T-helper 22 cell (primary cell): Measurements from ENCODE around the gene UPF1.

Experiments used
- DNase-seq: peaks from one replicate; pipeline ENCODE4 v3.0.0-alpha.2; 2020; ENCODE audit warnings: low read depth

Gene UPF1

DNA sequence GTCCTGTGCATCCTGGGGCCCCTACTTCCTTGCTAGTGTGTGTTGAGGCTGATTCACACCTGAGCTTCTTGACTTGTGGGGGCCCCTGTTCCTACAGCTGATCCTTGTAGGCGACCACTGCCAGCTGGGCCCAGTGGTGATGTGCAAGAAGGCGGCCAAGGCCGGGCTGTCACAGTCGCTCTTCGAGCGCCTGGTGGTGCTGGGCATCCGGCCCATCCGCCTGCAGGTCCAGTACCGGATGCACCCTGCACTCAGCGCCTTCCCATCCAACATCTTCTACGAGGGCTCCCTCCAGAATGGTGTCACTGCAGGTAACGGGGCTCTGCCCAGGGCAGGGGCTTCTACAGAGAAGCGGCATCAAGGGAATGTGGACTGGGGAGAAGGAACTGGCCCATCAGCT, 25.5 kb downstream of the UPF1 start:
- DNase-seq = no peak

DNA sequence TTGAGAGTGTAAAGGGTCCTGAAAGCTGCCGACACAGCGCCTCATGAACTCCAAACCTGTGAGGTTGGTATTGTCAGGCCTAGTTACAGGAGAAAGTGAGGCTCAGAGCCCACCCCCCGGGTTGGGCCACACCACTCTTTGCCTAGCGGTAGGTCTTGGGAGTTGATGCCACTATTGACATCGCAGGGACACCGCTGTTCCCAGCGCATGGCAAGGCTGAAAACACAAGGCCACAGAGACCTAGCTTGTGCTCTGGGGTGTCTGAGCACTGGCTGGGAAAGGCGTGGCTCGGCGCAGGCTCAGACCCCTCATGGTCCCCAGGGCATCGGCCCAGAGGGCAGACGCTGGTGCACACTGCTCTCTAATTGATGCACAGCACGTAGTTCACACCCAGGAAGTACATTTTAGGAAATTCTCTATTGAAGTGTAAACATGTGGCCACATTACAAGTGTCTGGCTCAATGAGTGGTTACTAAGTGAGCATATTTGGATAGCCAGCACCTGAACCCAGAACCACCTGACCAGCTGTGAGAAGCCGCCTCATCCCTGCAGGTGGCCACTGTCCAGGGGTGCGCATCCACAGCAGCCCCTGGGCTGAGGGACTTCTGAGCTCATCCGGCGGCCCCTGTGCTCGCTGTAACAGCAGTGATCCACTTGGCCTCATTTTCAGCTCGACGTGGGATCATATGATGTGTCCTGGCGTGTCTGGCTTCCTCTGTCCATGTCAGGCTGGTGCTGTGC, 27.3 kb downstream of the UPF1 start:
- no peak for DNase-seq

DNA sequence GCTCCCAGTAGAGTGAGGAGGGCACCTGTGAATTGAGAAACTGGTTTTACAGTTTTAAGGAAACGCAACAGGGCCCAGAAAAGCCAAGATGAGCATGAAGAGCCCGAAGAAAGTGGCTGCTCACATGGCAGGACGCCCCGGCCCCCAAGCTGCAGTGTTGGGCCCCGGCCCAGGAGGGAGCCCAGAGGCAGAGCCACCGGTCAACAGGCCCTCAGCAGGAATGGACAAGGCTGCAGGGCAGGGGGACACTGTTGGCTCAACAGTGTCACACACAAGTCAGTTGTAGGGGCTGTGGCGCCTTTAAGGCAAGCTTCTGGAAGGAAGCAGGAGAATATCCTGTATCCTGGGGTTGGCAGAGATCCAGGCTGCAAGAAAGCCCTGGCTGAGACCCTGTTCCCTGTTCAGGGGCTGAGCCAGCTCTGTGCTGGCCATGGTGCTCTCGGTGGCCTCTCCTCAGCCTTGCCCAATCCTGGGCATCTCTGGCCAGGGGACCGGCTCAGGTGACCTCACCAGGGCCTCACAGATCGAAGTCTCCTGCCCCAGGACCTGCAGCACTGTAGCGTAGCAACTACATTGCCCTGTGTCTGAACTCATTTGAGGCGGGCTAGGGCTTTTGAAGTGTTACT, 28.0 kb downstream of the UPF1 start:
- DNase-seq = no peak

DNA sequence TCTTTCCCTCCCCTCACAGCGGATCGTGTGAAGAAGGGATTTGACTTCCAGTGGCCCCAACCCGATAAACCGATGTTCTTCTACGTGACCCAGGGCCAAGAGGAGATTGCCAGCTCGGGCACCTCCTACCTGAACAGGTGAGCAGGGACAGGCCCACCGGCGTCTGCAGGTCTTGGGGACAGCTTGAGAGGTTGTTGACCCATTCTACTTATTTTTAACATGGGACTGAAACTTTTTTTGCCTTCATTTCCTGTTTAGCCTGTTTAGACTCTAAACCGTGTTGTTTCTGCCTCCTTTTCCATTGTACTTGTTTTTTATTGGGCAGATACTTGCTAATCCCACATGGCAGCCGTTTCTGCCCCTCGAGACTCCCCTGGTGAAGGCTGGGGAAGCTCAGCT, 28.5 kb downstream of the UPF1 start:
- no peak for DNase-seq

DNA sequence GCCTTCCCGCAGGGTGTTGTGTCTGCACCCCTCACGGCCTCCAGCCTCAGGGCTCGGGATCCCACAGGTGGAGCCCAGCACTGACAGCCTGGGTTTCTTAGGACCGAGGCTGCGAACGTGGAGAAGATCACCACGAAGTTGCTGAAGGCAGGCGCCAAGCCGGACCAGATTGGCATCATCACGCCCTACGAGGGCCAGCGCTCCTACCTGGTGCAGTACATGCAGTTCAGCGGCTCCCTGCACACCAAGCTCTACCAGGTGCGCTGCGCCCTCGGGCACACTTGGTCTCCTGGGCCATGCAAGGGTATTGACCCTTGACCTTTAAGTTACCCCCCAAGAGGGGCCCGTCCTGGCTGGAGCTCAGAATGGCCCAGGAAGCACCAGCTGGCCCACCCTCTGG, 29.0 kb downstream of the UPF1 start:
- no peak for DNase-seq

DNA sequence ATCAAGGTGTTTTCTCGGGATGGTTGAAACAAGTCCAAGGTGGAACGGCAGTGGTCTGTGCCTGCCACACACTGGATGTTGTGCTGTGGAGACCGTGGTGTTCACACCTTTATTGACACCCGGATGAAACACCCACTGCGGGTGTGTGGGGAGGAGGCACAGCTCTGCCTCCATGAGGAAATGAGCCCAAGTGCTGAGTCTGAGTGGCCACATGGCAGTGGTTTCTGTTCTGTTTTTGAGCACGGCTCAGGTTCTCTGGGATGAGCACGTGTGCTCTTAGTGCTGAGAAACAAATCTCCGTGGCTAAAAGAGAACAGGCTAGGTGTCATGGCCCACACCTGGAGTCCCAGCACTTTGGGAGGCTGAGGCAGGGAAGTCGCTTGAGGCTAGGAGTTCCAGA, 29.5 kb downstream of the UPF1 start:
- DNase-seq = no peak

DNA sequence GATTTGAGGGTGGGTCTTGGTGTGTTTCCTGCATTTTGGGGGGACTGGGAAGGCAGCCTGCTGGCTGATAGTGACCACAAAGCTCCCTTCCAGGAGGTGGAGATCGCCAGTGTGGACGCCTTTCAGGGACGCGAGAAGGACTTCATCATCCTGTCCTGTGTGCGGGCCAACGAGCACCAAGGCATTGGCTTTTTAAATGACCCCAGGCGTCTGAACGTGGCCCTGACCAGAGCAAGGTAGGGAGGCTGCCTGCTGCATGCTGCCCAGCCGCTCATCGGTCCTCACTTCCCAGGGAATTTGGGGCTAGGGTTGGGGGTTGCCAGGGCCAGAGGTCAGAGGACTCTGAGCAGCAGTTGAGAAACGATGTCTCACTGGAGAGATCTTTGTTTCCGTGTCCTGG, 30.2 kb downstream of the UPF1 start:
- DNase-seq = no peak

DNA sequence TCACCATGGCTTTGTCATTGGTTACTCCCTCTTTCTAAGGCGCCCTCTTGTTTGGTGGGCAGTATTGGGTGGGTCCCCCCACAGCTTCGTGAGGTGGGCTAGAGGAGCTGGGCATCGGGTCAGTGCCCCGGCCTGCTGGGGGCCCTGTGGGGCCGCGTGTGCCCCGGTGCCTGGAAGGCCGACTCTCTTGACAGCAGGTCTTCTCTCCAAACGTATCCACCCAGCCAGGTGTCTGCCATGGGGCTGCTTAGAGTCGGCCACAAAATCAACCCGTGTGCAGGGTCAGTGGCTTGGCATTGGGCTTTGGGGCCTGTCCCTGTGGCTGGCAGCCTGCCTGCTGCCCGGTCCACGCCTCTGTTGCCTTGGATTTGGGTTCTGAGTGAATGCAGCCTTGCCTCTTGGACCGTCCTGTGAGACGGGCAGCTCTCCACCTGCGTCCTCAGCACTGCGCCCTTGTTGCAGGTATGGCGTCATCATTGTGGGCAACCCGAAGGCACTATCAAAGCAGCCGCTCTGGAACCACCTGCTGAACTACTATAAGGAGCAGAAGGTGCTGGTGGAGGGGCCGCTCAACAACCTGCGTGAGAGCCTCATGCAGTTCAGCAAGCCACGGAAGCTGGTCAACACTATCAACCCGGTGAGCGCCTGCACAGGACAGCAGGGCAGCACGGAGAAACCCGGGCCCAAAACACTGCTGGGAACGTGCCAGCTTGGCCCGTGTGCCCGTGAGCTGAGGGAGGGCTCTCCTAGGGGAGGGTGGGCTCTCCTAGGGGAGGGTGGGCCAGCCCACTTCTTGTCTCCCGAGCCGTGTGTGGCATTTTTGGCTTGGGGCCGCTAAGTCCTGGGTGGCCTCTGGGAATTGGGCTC, 31.4 kb downstream of the UPF1 start:
- no peak for DNase-seq

DNA sequence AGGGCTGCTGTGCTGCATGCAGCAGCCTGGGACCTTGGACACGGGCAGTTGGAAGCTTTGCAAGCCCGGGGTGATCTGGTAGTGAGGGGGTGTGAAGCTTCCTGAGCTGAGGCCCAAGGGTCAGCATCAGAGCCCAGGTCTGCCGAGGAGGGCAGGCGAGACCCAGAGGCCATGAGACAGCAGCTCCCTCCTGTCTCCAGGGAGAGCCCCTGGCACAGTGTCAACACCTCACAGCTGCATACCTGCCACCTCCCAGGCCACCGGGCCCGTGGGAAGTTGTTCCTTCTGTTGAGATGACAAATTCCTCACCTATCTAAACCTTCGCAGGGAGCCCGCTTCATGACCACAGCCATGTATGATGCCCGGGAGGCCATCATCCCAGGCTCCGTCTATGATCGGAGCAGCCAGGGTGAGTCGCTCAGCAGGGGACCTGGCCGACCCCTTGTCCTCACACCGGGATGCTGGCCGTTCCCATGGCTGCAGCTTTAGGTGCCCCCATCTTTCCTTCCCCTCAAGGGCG, 32.1 kb downstream of the UPF1 start:
- no peak for DNase-seq

DNA sequence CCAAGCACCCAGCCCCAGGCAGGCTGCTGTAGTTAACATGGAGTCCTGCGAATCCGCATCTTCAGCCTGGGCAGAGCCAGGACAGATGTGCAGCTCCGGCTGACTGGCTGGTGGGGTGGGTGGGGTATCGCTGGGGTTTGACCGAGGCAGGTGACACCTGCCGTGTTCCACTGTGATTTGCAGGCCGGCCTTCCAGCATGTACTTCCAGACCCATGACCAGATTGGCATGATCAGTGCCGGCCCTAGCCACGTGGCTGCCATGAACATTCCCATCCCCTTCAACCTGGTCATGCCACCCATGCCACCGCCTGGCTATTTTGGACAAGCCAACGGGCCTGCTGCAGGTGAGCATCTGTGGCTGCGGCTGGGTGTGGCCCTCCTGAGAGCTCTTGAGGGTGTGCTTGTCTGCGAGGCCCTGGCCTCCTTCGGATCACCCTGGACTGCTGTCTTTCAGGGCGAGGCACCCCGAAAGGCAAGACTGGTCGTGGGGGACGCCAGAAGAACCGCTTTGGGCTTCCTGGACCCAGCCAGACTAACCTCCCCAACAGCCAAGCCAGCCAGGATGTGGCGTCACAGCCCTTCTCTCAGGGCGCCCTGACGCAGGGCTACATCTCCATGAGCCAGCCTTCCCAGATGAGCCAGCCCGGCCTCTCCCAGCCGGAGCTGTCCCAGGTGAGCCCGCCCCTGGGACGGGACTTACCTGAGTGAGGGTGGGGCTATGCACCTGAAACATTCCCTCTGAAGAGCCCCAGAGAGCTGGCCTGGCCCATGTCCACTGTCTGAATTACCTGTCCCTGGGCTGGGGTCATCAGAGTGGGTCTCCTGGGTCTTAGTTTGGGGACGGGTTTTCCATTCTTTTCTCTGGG, 33.6 kb downstream of the UPF1 start:
- no peak for DNase-seq

DNA sequence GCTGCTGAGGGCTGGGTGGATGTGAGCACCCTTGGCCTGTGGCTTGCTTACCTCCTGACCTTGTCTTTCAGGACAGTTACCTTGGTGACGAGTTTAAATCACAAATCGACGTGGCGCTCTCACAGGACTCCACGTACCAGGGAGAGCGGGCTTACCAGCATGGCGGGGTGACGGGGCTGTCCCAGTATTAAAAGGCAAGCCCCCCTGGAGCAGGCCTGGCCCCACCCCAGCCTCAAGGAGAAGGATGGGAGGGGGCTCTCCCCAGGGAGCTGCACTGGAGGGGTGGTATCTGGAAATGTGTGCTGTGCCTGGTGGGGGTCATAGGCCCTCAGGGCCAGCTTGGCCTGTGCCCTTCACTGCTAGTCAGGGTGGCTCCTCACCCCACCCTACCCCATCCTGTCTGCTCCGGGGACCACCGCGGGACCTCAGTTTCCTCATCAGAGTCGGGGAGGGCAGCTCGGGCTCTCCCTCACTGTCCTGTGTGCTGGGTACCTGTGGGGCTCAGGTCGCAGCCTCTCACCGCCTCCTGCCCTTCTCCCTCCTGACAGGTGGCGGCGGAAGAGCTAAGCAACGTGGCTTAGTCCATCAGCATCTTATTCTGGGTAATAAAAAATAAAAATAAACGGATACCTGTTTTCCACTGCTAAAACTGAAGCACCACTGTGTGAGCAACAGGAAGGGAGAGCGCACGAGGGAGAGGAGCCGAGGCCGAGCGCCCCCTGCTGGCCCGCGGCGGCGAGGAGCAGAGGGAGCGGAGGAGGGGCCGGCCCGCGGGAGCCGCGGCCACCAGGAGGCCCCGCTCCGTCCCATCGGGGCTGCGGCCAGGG, 34.4 kb downstream of the UPF1 start:
- no peak for DNase-seq

DNA sequence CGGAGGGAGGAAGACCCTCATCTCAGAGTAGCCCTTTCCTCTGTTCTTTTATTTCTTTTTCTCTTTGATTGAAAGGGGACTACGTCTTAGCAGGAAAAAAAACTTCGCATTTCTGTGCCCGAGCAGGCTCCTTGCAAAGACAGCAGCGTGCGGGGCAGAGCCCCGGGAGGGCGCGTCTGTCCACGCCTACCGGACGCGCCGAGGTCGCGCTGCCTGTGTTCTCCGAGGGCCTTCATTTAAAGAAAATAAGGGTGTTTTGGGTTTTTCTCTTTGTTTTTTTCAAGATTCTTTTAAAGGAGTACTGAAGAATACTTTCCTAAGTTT, 35.0 kb downstream of the UPF1 start:
- DNase-seq = no peak

DNA sequence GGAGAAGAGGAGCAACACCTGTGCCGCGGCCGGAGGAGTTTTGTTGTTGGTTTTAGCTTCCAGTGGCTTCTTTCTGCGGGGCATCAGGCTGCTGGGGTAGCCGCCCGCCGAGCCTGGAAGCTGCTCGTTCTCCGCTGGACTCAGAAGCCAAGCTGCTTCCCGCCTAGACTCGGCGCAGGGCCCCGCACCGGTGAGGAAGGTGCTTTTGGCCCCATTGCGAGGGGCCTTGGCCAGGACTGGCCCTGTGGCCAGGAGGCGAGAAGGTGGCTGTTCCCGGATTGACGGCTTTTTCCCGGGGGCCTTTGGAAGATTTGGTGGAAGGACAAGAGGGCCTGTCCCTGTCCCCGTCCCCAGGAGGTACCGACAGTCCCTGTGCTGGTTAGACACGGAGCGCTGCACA, 35.4 kb downstream of the UPF1 start:
- no peak for DNase-seq

DNA sequence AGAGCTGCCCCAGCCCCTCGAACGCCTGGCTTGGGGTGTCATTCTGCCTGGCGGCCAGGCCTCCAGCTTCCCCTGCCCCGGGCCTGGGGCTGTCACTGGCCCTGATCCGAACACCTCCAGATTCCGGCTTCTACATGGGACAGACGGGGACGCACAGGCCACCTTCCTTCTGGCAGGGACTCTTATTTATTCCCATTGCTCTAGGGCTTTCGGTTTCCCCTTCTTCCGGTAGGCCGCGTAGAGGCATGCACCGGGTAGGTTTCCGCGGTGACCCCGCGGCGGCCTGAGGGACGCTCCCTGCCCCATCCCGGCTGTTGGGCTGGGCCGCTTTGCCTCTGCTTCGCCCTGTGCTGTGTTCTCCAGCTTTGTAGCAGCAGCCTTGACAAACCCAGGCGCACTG, 36.0 kb downstream of the UPF1 start:
- DNase-seq = no peak

DNA sequence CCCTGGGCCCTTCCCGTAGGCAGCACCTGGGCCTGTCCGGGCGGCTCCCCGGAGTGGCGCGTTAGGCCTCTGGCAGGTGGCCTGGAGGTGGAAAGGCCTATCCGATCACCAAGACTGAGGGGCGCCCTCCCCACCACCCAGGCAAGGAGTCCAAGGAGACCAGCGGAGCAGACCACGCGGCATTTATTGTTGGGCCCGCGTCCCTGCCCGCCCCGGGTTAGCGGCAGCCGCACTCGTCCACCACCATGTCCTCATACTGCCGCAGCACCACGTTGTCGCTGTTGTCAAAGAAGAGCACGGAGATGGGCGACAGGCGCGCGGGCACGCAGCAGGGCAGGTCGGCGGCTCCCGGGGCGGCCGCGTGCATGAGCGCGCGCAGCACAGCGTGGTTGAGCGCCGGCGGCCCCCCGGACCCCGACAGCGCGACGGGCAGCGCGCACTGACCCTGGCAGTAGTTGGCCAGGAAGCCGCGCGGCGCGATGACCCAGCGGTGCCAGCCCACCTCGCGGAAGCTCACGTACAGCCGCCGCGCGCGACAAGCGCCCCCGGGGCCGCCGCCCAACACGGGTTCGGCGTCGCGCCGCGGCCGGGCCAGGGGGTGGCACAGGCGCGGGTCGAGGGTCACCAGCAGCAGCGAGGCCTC, 36.7 kb downstream of the UPF1 start:
- DNase-seq = no peak

DNA sequence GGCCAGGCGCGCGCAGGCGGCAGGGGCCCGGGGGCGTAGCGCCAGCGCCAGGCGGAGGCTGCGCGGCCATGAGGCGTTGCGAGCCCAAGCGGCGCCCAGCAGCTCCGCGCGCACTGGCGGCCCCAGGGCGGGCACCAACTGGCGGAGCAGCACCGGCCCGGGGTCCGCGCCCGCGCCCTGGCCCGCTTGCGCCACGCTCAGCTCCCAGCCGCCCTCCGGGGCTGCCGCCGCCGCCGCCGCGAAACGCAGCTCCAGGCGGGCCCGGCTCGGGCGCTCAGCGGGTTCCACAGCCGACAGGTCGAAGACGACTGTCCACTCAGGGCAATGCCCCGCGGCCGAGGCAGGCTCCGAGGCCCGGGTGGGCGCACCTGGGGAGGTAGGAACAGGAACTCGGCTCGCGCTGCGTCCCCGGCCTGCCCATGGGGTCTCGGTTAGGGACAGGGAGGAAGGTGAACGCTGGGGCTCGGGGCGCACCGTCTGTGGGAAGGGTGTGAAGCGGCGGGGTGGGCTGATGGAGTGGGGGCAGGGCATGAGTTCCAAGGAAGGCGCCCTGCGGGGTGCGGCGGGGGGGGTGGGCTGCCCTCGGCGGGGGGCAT, 37.4 kb downstream of the UPF1 start:
- no peak for DNase-seq

DNA sequence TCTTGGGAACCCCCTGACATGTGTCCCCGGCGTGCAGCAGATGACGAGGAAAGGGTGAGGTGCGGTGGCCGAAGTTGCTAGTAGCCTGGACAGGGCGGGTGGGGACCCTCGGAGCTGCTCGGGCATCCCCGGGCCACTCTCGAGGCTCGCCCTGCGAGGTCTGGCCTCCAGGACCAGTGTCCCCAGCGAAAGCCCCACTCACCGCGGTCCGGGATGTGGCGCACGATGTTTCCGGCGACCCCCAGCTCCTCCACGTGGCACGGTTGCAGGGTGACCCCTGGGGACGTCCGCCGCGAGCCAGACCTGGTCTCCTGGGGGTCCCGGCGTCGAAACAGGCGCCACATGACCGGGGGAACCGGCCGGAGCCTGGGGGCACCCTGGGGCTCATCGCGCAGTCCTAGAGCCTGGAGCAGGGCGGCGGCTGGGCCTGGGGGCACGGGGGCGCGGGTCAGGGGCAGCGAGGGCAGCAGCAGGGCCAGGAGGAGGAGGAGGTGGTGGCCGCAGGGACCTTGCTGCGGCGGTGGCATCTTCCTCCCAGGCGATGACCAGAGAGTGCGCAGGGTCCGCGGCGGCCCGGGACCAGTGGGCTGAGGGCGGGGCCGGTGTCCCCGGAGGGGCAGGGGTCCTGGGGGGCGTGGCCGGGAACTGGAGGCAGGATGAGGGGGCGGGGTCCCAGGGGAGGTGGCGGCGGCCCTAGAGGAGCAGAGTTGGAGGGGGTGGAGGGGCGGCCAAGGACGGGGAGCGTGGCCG, 38.2 kb downstream of the UPF1 start:
- DNase-seq = no peak

DNA sequence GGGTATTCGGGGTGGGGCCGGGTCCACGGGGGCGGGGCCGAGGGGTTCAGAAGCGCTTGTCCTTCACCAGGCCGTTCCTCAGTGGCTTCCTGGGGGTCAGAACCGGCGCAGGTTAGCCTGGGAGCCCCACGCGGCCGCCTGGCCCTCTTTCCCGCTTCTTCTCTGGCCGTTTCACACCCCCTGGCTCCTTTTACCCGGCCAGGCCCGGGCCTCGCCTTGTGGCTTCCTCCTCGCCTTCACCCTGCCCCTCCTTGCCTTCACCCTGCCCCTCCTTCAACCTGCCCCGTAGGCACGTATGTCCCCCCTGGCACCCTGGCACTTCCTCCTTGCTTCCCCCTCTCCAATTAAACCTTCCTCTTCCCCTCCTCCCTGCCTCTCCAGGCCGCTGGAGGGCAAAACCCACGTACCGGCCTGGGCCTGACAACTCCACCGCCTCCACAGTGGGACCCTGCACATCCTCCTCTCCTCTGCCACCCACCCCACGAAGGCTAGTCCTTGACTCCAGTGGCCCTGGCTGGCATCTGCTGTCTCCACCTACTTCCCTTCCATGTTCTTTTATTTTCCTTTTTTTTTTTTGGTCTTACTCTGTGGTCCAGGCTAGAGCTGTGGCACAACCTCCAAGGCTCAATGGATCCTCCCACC, 38.9 kb downstream of the UPF1 start:
- no peak for DNase-seq

DNA sequence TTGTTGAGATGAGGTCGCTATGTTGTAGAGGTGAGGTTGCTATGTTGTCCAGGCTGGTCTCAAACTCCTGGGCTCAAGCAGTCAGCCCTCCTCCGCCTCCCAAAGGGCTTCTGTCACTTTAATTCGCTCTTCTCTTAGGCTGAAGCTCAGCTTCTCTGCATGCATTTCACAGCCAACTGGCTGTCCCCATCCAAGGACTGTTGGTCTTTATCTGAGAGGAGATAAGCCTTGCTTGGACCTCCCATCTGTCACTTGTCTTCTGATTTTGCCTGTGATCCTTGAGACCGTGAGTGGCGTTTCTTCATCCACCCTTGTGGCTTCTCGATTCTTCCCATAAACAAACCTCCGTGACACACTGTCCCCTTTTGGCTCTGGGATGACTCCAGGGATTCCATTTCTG, 39.8 kb downstream of the UPF1 start:
- DNase-seq = no peak
